K562 (cell line): ENCODE measurements around the gene RELA. TPM values are rescaled to one million over a fixed set of nuclear protein-coding genes. Genes with fewer than 3 reads are reported as not detected.

Experiments used
- ARID1B ChIP-seq: fragments of 450-650 bp; IDR thresholded peaks from 2 replicates; pipeline ENCODE4 v1.6.1; 2016; ENCODE audit warnings: antibody characterized with exemption, mild to moderate bottlenecking, inconsistent platforms
- ATF7 ChIP-seq: fragments of 450-650 bp; IDR thresholded peaks from 2 replicates; pipeline ENCODE4 v1.7.1; 2014; ENCODE audit warnings: mild to moderate bottlenecking, moderate library complexity
- BDP1 ChIP-seq: IDR thresholded peaks from 3 replicates; pipeline ENCODE4 v1.6.1; 2011; ENCODE audit not compliant: insufficient read length, insufficient read depth
- CBX3 ChIP-seq, 2 experiments: IDR thresholded peaks; 1 replicate in 1 of 2; 2 replicates in 1 of 2; pipeline ENCODE4 v1.6.1; 2012; ENCODE audit warnings: inconsistent platforms in 2 of 2, low read length in 2 of 2, borderline replicate concordance in 1 of 2, control low read depth in 1 of 2
- CEBPZ ChIP-seq: fragments of 150-350 bp; IDR thresholded peaks from 2 replicates; pipeline ENCODE4 v1.6.1; 2014; ENCODE audit warnings: low read depth, mild to moderate bottlenecking, low read length, borderline replicate concordance
- HMBOX1 ChIP-seq: sonication (generic); IDR thresholded peaks from 2 replicates; pipeline ENCODE4 v1.6.1; 2016
- KDM1A ChIP-seq, 2 experiments: fragments of 450-650 bp; IDR thresholded peaks; 2 replicates each; pipeline ENCODE4 v1.6.1; 2016; ENCODE audit warnings: mild to moderate bottlenecking in 2 of 2
- MTA1 ChIP-seq: fragments of 450-650 bp; IDR thresholded peaks from 2 replicates; pipeline ENCODE4 v1.6.1; 2017; ENCODE audit warnings: borderline replicate concordance
- MYC ChIP-seq, 2 experiments: fragments of 250-450 bp in 1 of 2; sonication (Bioruptor Pico) in 1 of 2; IDR thresholded peaks; 2 replicates each; pipeline versions ENCODE4 v1.5.1 to v1.6.1; 2012 to 2021; ENCODE audit warnings: low read depth in 2 of 2, borderline replicate concordance in 1 of 2, improper control_type of control experiment in 1 of 2, low read length in 1 of 2, mild to moderate bottlenecking in 1 of 2, moderate library complexity in 1 of 2
- MYNN ChIP-seq, 2 experiments: sonication (generic); formaldehyde crosslinking in 1 of 2; IDR thresholded peaks; 2 replicates each; pipeline versions ENCODE4 v1.5.0 to v1.6.1; 2016 to 2020; ENCODE audit warnings: antibody characterized with exemption in 1 of 2, missing genetic modification reagents in 1 of 2
- NFIC ChIP-seq: fragments of 450-650 bp; IDR thresholded peaks from 2 replicates; pipeline ENCODE4 v1.6.1; 2017; ENCODE audit warnings: mild to moderate bottlenecking, inconsistent platforms
- NFXL1 ChIP-seq: fragments of 450-650 bp; formaldehyde crosslinking; IDR thresholded peaks from 2 replicates; pipeline ENCODE4 v1.4.0; 2021; ENCODE audit warnings: mild to moderate bottlenecking
- NUFIP1 ChIP-seq: fragments of 450-650 bp; IDR thresholded peaks from 2 replicates; pipeline ENCODE4 v1.6.1; 2018; ENCODE audit not compliant: partially characterized antibody
- SUPT5H ChIP-seq: fragments of 450-650 bp; IDR thresholded peaks from 2 replicates; pipeline ENCODE4 v1.6.1; 2016
- TRIM24 ChIP-seq, 2 experiments: fragments of 450-650 bp; IDR thresholded peaks; 2 replicates each; pipeline ENCODE4 v1.6.1; 2016
- USF2 ChIP-seq: sonication (generic); formaldehyde crosslinking; IDR thresholded peaks from 2 replicates; pipeline ENCODE4 v1.5.0; 2020; ENCODE audit warnings: missing genetic modification reagents
- ZFP1 ChIP-seq: fragments of 450-650 bp; formaldehyde crosslinking; IDR thresholded peaks from 2 replicates; pipeline ENCODE4 v1.4.0; 2020; ENCODE audit warnings: mild to moderate bottlenecking, mixed read lengths
- ZNF3 ChIP-seq: fragments of 250-450 bp; sonication (Bioruptor Pico); IDR thresholded peaks from 2 replicates; pipeline ENCODE4 v1.5.0; 2021; ENCODE audit warnings: mild to moderate bottlenecking, moderate library complexity
- polyA plus RNA-seq, 8 experiments: library from polyadenylated mRNA; depleted of rRNA in 4 of 8; stranded (reverse) in 5 of 8; unstranded in 3 of 8; fragments of >200 nt; fragmentation: Nextera tagmentation in 2 of 8; fragmentation: Illumina TruSeq in 1 of 8; extraction: Ambion mirVana in 2 of 8; extraction: Trizol in 1 of 8; gene quantifications; 2 replicates each; pipeline versions ENCODE4 v1.2.1 to v1.2.3, GENCODE V29; 2011 to 2014; ENCODE audit warnings: inconsistent platforms in 1 of 8, missing spikeins in 1 of 8
- total RNA-seq, 7 experiments: library from RNA; depleted of rRNA in 6 of 7; stranded (reverse); fragments of >200 nt in 6 of 7; fragmentation: Illumina TruSeq in 2 of 7; extraction: Trizol in 2 of 7; gene quantifications; 2 replicates each; pipeline versions ENCODE4 v1.2.1 to v1.2.3, GENCODE V29; 2011 to 2021; ENCODE audit warnings: low replicate concordance in 1 of 7
- TF ChIP-seq, protein P1 (sequence below): IDR thresholded peaks from 3 replicates; pipeline ENCODE4 v1.6.1; 2011; ENCODE audit warnings: borderline replicate concordance, mild to moderate bottlenecking, moderate library complexity; ENCODE audit not compliant: insufficient read length; ENCODE audit errors: extremely low read depth

Gene RELA
- total and polyA plus RNA-seq, 9 of the 15 experiments (the other 6 are each of a cell fraction or from before 2014, with no cell fraction given) = 6.0 to 67.4 (median 20.6) TPM

DNA sequence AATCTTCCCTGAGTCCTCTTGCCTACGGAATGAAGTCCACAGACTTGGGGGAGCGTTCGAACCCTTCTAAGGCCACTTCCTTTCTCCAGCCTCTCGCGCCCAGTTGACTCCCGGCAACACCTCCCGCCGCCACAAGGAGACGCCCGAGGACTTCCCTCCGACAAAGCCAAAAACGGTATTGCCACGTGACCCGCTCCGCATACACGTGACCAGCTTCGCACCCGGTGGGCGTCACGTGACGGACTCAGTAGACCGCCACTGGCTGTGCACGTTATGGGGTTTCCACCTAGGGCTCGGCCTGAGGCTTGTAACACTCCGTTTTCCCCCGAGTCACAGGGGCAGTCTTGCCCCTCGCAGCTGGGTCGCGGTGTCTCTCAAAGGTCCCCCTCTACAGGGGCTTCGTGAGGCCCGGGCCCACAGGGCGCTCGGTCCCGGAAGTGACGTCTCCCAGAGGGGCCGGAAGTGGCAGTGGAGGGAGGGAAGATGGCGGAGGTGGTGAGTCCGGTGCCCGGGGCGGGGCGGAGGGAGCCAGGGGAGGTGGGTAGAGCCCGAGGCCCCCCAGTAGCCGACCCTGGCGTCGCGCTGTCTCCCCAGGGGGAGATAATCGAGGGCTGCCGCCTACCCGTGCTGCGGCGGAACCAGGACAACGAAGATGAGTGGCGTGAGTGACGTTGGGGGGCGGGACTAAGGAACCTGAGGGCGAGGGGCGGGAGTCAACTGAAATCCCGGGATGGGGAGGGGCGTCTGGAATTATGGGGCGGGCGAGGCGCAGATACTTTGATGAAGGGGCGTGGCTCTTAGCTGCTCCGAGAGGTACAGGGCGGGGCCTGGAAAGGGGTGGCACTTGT, 49.3 kb upstream of the RELA start, which contains the start of gene KAT5 (continued):
- no peak for TF ChIP-seq KDM1A (IDR thresholded peaks at IDR 0.05)
- no peak for TF ChIP-seq ZNF3
- no peak for TF ChIP-seq ZFP1 (CRISPR knock-in tag)
- TF ChIP-seq ATF7 = peak; percentile 92
- peak; percentile 50 for TF ChIP-seq NFIC
- TF ChIP-seq ARID1B = peak; percentile 46
- 0 out of 2 replicates have a peak, but pooled peaks have one; percentile 70 for TF ChIP-seq NFXL1
- TF ChIP-seq SUPT5H = peak; percentile 96
- peak; percentile 97 for TF ChIP-seq MTA1
- peak in 1 of 2 experiments; percentile 98; a peak in 2 of 3 replicates for TF ChIP-seq CBX3 (IDR thresholded peaks at IDR 0.05; ENCODE audit: borderline replicate concordance in 1 of 2, low read length in 2 of 2)
- peak; percentile 45; the same call in 1 of the 2 replicates for TF ChIP-seq MYNN (IDR thresholded peaks at IDR 0.05)
- TF ChIP-seq MYNN (CRISPR knock-in tag; IDR thresholded peaks at IDR 0.05) = no peak
- peak; percentile 100 for TF ChIP-seq USF2 (CRISPR knock-in tag)
- 0 out of 4 replicates have a peak, but pooled peaks of 1 of the 2 experiments have one; percentile 75 for TF ChIP-seq TRIM24 (IDR thresholded peaks at IDR 0.05)
- TF ChIP-seq BDP1 = no peak
- peak; percentile 93 for TF ChIP-seq MYC (IDR thresholded peaks at IDR 0.05; ENCODE audit: low read depth, low read length)
- peak; percentile 97 for TF ChIP-seq MYC (CRISPR knock-in tag; IDR thresholded peaks at IDR 0.05; ENCODE audit: borderline replicate concordance, low read depth)
- no peak for TF ChIP-seq HMBOX1
- TF ChIP-seq, protein P1, sequence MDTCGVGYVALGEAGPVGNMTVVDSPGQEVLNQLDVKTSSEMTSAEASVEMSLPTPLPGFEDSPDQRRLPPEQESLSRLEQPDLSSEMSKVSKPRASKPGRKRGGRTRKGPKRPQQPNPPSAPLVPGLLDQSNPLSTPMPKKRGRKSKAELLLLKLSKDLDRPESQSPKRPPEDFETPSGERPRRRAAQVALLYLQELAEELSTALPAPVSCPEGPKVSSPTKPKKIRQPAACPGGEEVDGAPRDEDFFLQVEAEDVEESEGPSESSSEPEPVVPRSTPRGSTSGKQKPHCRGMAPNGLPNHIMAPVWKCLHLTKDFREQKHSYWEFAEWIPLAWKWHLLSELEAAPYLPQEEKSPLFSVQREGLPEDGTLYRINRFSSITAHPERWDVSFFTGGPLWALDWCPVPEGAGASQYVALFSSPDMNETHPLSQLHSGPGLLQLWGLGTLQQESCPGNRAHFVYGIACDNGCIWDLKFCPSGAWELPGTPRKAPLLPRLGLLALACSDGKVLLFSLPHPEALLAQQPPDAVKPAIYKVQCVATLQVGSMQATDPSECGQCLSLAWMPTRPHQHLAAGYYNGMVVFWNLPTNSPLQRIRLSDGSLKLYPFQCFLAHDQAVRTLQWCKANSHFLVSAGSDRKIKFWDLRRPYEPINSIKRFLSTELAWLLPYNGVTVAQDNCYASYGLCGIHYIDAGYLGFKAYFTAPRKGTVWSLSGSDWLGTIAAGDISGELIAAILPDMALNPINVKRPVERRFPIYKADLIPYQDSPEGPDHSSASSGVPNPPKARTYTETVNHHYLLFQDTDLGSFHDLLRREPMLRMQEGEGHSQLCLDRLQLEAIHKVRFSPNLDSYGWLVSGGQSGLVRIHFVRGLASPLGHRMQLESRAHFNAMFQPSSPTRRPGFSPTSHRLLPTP = no peak
- no peak for TF ChIP-seq CEBPZ
- peak; percentile 50 for TF ChIP-seq NUFIP1
